ENCODE results near the gene IRF2.

IRF2 gene

DNA sequence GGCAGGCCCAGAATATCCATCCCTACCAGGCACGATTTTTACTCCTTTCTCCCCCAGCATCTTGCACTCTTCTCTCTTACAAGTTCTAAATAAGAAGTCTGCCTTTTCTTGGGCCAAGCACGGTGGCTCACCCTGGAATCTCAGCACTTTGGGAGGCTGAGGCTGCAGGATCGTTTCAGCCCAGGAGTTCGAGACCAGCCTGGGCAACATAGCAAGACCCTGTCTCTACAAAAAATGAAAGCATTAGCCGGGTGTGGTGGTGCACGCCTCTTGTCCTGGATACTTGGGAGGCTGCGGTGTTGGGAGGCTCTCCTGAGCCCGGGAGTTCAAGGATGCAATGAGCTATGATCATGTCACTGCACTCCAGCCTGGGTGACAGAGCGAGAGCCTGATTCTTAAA is 64.8 kb downstream of the IRF2 start:
- Mint-ChIP-seq H3K9me3 (no peaks in the 10 kb centered on the region), H3K4me3 (peak overlapping the region; percentile 68 to 73), H3K27me3 (no peaks in the 10 kb centered on the region), H3K36me3 (peaks cover 49 to 86% of the 10 kb centered on the region in 2 donors), H3K4me1 (peaks cover 61 to 86% of the 10 kb centered on the region in 2 donors), H3K27ac (peak overlapping the region; percentile 89)
- no peak for DNase-seq
- no peak for ATAC-seq (replicated peaks)

DNA sequence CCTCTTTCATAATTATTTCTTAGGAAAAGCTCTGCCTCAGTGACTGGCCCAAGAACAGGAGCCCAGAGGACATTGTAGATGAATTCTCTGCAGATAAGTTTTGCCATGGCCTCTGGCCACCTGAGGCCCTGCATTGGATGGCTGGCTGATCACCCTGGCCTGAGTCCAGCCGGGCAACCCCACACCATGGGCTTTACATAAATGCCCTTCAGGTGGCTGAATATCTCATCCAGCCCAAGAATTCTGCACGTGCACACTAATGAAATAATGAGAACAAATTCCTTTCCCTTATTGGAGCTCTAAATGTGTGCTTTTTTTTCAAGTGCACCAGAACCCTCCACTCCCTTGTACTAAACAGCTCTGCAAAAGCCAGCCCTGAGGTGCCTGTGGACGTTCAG is 65.7 kb downstream of the IRF2 start:
- DNase-seq (no peak), ATAC-seq (replicated peaks) (no peak)
- peaks cover 53 to 80% of the 10 kb centered on the region in 2 donors for H3K36me3 Mint-ChIP-seq
- no peaks in the 10 kb centered on the region for H3K27me3 Mint-ChIP-seq
- peak overlapping the region in 1 of 2 donors; percentile 14 for H3K4me3 Mint-ChIP-seq
- peaks cover 54 to 85% of the 10 kb centered on the region in 2 donors for H3K4me1 Mint-ChIP-seq
- H3K27ac Mint-ChIP-seq = peak overlapping the region; percentile 63
- H3K9me3 Mint-ChIP-seq = no peaks in the 10 kb centered on the region

DNA sequence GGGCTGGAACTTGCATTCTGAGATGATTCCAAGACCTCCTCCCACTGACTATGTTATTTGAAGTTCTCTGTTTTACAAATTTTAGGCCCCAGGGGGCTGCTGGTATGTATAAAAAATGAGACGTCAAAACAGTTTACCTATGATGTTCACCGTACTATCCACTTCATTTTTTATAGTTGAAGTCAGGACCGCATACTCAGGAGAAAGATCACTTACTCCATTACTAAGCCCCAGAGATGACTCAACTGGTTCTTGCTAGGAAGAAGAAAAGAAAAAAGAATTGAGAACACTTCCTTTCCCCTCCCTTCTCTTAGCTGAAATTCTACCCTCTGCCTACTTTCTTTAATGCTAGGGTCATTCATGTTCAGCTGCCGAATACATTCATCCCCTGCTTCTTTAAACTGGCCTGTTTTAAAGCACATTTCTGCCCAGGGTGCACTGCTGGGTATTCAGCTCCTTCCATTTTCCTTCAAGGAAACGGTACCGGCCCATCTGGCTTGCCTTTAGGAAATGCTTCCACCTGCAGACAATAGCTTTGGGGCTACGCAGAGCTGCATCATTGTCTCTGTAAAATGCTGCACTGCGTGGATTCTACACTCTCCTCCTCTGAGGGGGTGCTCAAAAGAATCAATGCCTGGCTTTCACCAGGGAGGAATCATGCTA is 66.2 kb downstream of the IRF2 start:
- Mint-ChIP-seq H3K9me3 (no peaks in the 10 kb centered on the region), H3K4me1 (peaks cover 53 to 85% of the 10 kb centered on the region in 2 donors), H3K36me3 (peaks cover 53 to 79% of the 10 kb centered on the region in 2 donors), H3K27me3 (no peaks in the 10 kb centered on the region), H3K27ac (peak overlapping the region; percentile 43), H3K4me3 (peak overlapping the region; percentile 46 to 52)
- DNase-seq = no peak
- ATAC-seq (replicated peaks) = peak; percentile 56 to 58

DNA sequence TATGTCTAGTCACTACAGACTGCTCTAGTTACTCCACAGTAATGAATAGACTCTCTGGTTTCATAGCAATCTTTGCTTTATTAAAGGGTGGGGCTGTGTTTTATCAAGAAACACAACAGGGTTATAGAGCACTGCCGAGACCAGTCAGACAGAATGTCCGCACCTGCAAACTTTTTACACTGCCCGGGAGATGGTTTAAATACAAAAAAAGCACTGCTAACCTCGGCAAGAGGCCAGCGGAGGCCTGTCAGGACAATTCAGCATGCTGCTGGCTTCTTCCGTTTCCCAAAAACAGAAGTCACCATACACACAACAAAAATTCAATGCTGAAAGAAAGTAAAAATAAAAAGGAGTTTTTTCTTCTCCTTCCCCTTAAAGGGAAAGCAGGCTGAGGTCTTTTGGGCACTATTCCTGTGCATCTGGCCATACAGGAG is 67.4 kb downstream of the IRF2 start:
- no peaks in the 10 kb centered on the region for H3K9me3 Mint-ChIP-seq
- peaks cover 62 to 88% of the 10 kb centered on the region in 2 donors for H3K4me1 Mint-ChIP-seq
- DNase-seq (no peak), ATAC-seq (replicated peaks) (no peak)
- no peaks in the 10 kb centered on the region for H3K27me3 Mint-ChIP-seq
- peak overlapping the region; percentile 32 for H3K27ac Mint-ChIP-seq
- peak overlapping the region; percentile 46 to 51 for H3K4me3 Mint-ChIP-seq
- peaks cover 58 to 81% of the 10 kb centered on the region in 2 donors for H3K36me3 Mint-ChIP-seq

DNA sequence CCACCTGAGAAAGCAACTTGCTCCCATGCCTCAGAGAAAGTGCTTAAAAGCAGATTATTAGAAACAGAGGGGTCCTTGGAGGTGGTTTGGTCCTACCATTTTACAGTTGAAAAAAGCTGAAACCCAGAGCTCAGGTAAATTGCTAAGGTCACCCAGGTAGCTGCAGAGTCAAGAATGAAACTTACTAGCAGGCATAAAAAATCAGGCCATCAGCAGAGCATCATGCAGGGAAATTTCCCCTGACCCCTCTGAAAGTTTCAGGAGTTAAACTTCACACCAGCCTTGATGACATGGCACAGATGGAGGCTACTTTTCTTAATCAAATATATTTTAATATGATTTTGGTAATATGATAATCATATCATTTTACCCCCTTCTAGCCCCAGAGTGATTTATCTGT is 70.3 kb downstream of the IRF2 start:
- H3K36me3 Mint-ChIP-seq = peaks cover 71 to 83% of the 10 kb centered on the region in 2 donors
- H3K4me1 Mint-ChIP-seq = peaks cover 49 to 90% of the 10 kb centered on the region in 2 donors
- no peak overlapping the region for H3K27ac Mint-ChIP-seq

DNA sequence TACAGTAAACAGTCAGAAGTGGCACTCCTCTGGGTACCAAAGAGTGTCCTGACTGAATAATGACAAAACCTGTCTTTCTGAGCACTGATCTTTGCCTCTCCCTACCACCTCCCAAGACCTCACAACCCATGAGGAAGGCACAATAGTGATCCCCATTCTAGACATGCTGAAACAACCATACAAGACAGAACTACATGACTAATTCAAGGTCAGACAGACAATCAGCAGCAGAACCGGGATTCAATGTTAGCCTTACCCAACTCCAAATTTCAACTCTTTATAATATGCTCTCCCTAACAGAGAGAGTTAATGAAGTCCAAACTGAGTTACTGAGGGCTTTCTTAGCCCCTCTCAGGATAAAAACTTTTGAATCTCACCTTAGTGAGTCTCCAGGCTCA is 71.0 kb downstream of the IRF2 start:
- ATAC-seq (replicated peaks) (peak in 1 of 2 donors; percentile 37), DNase-seq (no peak)
- Mint-ChIP-seq H3K36me3 (peaks cover 73 to 83% of the 10 kb centered on the region in 2 donors), H3K4me1 (peaks cover 46 to 90% of the 10 kb centered on the region in 2 donors), H3K4me3 (peak overlapping the region; percentile 1 to 4), H3K27ac (peak overlapping the region; percentile 52), H3K9me3 (no peaks in the 10 kb centered on the region), H3K27me3 (no peaks in the 10 kb centered on the region)

More for the DNA sequence above, 70.3 kb downstream of the IRF2 start:
- Mint-ChIP-seq H3K27me3 (no peaks in the 10 kb centered on the region), H3K4me3 (no peak overlapping the region), H3K9me3 (no peaks in the 10 kb centered on the region)
- no peak for ATAC-seq (replicated peaks)
- no peak for DNase-seq

DNA sequence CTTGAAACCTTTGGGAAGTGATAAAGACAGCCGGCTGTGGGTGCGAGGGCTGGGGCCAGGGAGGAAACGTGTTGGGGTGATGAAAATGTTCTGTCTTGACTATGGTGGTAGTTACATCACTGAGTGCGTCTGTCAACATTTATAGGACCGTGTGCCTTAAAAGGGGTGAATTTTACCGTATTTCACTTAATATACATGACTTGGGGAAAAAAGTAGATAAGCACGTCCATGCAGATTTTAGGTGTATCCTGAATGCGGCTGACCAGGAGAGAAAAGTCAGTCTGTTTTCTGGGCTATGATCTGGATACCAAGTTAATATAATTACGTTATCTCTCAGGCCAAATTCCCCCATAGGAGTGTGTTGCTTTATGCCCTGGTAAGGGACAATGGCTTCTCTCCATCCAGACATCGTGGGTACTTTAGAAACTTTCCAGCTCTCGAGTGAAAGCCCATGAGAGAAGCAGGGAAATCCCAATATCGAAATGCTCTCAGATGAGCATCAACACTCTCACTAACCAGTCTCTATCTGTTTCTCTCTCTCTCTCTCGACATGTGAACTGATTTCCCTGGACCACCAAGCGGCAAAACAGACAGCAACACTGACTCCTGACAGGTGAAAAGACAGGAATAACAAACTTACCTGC is 71.5 kb downstream of the IRF2 start:
- DNase-seq (no peak), ATAC-seq (replicated peaks) (peak; percentile 62 to 81)
- no peaks in the 10 kb centered on the region for H3K27me3 Mint-ChIP-seq
- H3K27ac Mint-ChIP-seq = peak overlapping the region; percentile 87
- H3K9me3 Mint-ChIP-seq = no peaks in the 10 kb centered on the region
- H3K4me3 Mint-ChIP-seq = peak overlapping the region; percentile 1 to 14
- H3K36me3 Mint-ChIP-seq = peaks cover 72 to 80% of the 10 kb centered on the region in 2 donors
- peaks cover 40 to 90% of the 10 kb centered on the region in 2 donors for H3K4me1 Mint-ChIP-seq

DNA sequence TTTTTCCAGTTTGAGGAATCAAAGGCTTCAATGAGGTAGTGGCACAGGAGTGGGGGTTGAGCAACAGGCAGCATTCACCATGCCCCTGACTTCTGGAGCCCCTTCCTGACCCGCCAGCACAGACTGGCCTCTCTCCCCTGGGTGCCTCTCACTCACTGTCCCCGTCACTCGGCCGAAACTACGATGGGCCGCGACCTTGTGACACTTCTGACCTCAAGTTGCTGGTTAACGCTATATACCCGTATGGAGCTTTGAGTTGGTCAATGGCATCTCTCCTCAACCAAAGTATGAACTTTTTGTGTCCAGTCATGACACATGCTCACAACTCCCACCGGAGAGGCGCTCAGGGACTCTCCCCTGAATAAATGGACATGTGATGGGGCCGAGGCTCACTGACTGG is 72.1 kb downstream of the IRF2 start:
- Mint-ChIP-seq H3K36me3 (peaks cover 71 to 80% of the 10 kb centered on the region in 2 donors), H3K9me3 (no peaks in the 10 kb centered on the region), H3K4me1 (peaks cover 37 to 90% of the 10 kb centered on the region in 2 donors), H3K27me3 (no peaks in the 10 kb centered on the region), H3K27ac (peak overlapping the region; percentile 87), H3K4me3 (peak overlapping the region in 1 of 2 donors; percentile 14)
- ATAC-seq (replicated peaks) (no peak), DNase-seq (no peak)

DNA sequence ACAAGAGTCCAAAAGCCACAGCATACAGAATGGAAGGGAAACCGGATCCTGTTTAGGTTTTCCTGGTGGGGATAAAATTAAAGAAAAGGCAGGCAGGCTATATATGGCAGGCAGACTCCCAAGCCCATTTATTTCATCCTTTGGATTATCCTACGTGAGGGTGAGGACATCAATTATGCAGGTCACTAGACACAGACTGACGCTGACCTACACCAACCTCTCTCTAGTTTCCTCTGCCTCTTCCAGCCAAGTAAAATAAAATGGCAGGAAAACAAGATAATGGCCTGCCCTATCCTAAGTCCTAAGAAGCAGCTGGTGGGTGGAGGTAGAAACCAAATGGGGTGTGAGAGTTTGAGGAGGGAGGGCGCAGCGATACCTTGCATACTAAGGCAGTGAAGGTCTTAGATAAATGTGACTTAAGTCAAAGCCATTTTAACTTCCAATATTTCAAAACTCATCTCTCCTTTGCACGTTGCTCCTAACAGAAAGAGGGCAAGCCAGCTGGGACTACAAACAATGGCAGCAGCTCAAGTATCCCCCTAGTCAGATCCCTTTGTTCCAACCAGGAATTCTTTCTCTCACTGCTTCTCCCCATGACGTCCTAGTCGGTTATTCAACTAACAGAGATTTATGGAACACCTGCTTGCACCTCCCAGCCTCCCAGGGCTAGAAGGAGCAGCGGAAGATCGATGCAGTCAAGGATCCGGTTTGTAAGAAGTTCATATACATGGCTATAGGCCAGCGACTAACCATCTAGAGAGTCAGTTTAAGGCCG is 72.8 kb downstream of the IRF2 start:
- Mint-ChIP-seq H3K4me3 (no peak overlapping the region), H3K4me1 (peaks cover 38 to 90% of the 10 kb centered on the region in 2 donors), H3K9me3 (no peaks in the 10 kb centered on the region), H3K36me3 (peaks cover 72 to 79% of the 10 kb centered on the region in 2 donors), H3K27me3 (no peaks in the 10 kb centered on the region), H3K27ac (peak overlapping the region; percentile 87)
- ATAC-seq (replicated peaks) (no peak), DNase-seq (no peak)

DNA sequence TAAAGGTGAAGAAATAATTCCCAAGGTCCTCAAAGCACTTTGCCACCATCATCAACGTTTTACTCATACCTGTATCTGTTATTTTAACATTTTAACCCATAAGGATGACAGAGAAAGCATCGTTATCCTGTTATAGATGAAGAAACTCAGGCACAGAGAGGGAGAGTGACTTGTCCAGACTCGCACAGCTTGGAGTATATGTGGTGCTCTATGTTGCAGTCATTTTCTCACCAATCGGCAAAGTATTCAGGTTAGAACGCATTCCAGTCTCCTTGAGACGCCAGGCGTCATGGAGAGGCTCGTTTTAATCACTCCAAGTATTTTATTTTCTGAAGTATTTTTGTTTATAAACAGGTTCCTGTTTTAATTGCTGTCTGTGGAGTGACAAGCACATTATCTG is 73.5 kb downstream of the IRF2 start:
- Mint-ChIP-seq H3K4me1 (peaks cover 43 to 97% of the 10 kb centered on the region in 2 donors), H3K27me3 (no peaks in the 10 kb centered on the region), H3K27ac (peak overlapping the region; percentile 56), H3K9me3 (no peaks in the 10 kb centered on the region), H3K4me3 (no peak overlapping the region), H3K36me3 (peaks cover 74 to 82% of the 10 kb centered on the region in 2 donors)
- no peak for DNase-seq
- no peak for ATAC-seq (replicated peaks)

DNA sequence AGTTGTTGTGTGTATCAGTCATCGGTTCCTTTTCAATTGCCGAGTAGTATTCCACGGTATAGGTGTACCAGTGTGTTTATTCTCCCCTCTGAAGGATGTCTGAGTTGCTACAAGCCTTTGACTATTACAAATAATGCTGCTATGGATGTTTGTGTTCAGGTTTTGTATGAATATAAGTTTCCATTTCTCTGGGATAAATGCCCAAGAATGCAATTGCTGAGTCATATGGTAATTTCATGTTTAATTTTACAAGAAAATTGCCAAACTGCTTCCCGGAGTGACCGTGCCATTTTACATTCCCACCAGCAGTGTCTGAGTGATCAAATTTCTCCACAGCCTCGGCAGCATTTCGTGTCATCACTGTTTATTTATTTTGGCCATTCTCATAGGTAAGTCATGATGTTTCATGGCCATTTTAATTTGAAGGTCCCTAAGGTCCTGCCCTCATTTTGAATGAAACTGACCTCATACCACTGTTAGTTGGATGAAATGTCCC is 73.9 kb downstream of the IRF2 start:
- no peak for ATAC-seq (replicated peaks)
- no peak for DNase-seq
- Mint-ChIP-seq H3K27me3 (no peaks in the 10 kb centered on the region), H3K9me3 (no peaks in the 10 kb centered on the region), H3K27ac (no peak overlapping the region), H3K4me1 (peaks cover 46 to 98% of the 10 kb centered on the region in 2 donors), H3K4me3 (no peak overlapping the region), H3K36me3 (peaks cover 72 to 81% of the 10 kb centered on the region in 2 donors)

DNA sequence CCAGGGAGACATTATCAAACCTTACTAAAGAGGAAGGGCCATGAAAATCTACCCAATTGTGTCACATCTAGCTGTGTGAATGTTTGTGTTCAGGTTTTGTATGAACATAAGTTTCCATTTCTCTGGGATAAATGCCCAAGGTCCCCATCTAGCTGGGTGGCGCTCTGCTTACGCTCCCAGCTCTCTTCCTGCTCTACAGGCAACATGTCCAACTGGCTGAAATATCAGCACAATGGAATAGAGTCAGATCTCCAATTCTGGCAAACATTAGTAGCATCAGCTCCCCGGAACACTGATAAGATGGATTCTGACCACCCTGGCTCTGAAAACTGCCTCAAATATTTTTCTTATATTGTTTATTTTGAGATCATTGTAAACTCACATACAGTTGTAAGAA is 74.8 kb downstream of the IRF2 start:
- no peaks in the 10 kb centered on the region for H3K9me3 Mint-ChIP-seq
- no peak for DNase-seq
- no peaks in the 10 kb centered on the region for H3K27me3 Mint-ChIP-seq
- peak overlapping the region; percentile 65 for H3K27ac Mint-ChIP-seq
- no peak overlapping the region for H3K4me3 Mint-ChIP-seq
- peaks cover 45 to 98% of the 10 kb centered on the region in 2 donors for H3K4me1 Mint-ChIP-seq
- ATAC-seq (replicated peaks) = no peak
- H3K36me3 Mint-ChIP-seq = peaks cover 71 to 79% of the 10 kb centered on the region in 2 donors

DNA sequence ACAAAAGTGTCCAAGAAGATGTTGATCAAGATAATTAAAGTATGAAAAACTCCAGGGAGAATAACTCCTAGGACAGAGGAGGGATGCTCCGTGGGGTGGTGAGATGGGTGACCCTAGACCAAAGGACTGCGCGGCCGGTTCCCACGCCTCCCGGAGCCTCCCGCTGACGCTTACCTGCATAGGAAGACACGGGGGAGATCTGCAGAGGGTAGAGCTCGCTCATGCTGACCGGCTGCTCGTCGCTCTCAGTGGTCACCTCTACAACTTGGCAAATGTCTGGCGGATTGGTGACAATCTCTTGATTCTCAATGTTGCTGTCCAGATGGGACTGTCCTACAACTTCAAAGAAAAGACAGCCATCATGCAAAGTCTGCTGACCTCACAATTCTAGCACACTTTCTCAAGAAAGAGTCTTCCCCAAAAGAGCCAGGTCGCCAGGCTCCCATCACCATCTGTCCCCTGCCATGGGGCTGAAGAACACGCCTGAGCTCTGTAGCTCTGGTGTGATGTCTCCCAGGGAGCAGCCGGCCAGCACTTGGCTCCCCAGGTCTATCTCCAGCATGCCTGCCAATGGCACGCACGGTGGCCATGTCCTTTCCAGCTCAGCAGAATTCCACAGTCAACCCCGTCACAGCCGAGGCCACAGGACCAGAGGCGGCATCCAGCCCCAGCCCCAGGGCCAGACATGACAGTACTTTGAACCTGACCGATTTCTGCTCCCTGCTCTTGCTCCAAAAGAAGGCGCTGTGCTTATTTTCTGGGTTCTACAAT is 75.4 kb downstream of the IRF2 start:
- no peaks in the 10 kb centered on the region for H3K9me3 Mint-ChIP-seq
- no peak overlapping the region for H3K4me3 Mint-ChIP-seq
- ATAC-seq (replicated peaks) (no peak), DNase-seq (no peak)
- H3K36me3 Mint-ChIP-seq = peaks cover 73 to 84% of the 10 kb centered on the region in 2 donors
- H3K27me3 Mint-ChIP-seq = no peaks in the 10 kb centered on the region
- peak overlapping the region; percentile 65 for H3K27ac Mint-ChIP-seq
- H3K4me1 Mint-ChIP-seq = peaks cover 47 to 99% of the 10 kb centered on the region in 2 donors

All from stimulated activated naive B cell treated with anti-CD40 and anti-IgM and Interleukin-4, amounts not matched to agents 10 μg/mL and 1 μg/mL and 100 μg/mL, for 72 hours (primary cell).